Activated CD4-positive, alpha-beta memory T cell treated with anti-CD3 and anti-CD28 coated beads, Interleukin-2, amount 10 ng/mL, durations not matched to agents 7 days and 5 days (primary cell): Measurements from ENCODE around the gene SPTBN1. TPM values are rescaled to one million over a fixed set of nuclear protein-coding genes. Genes with fewer than 3 reads are reported as not detected.

Source experiments
- CTCF ChIA-PET: fragments of 350-600 bp; sonication (Branson Sonifier 250); formaldehyde crosslinking; loops from one replicate; lab custom pipeline; 2021; ENCODE audit warnings: antibody characterized with exemption, inconsistent platforms; lab: Charles Lee
- POLR2A ChIA-PET: fragments of 350-600 bp; sonication (Branson Sonifier 250); formaldehyde crosslinking; loops from one replicate; lab custom pipeline; 2021; ENCODE audit warnings: antibody characterized with exemption; lab: Charles Lee
- DNase-seq: peaks from one replicate; pipeline ENCODE4 v3.0.0-alpha.2; 2020
- H3K27ac Mint-ChIP-seq: one replicate; pipeline ENCODE4 v1.8.0; 2021; ENCODE audit warnings: mild to moderate bottlenecking, mixed read lengths
- H3K27me3 Mint-ChIP-seq: one replicate; pipeline ENCODE4 v1.8.0; 2021; ENCODE audit warnings: mixed read lengths
- H3K36me3 Mint-ChIP-seq: one replicate; pipeline ENCODE4 v1.8.0; 2021; ENCODE audit warnings: low read depth, mixed read lengths
- H3K4me1 Mint-ChIP-seq: one replicate; pipeline ENCODE4 v1.8.0; 2021; ENCODE audit warnings: mixed read lengths
- H3K4me3 Mint-ChIP-seq: one replicate; pipeline ENCODE4 v1.8.0; 2021; ENCODE audit warnings: mild to moderate bottlenecking, mixed read lengths
- H3K9me3 Mint-ChIP-seq: one replicate; pipeline ENCODE4 v1.8.0; 2021; ENCODE audit warnings: mixed read lengths
- total RNA-seq, 2 experiments: library from RNA; stranded (reverse); gene quantifications; one replicate each; pipeline ENCODE4 v1.2.3, GENCODE V29; 2021

SPTBN1 gene
- total RNA-seq, 2 experiments from 2014 or later = 112 TPM

DNA sequence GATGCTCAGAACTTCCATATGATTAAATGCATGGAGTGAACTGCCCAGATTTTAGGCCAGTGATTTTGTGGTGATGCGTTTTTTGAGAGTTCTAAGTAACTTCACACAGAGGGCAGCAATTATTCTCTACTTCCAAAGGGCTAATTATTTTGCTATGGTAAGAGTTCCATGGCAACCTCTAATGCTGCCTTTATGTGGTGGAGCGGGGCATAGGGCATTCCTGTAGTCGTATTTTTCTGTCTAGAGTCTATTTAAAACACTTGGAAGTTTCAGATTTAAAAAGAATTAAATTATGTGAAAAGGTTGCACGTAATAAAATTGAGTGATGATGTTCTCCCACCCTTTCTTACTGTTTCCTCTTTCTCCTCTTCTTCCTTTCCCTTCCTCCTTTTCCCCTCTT, 203.4 kb downstream of the SPTBN1 start:
- Mint-ChIP-seq H3K36me3 (peaks cover 93% of the 10 kb centered on the region), H3K9me3 (no peaks in the 10 kb centered on the region), H3K4me3 (no peak overlapping the region), H3K27me3 (no peaks in the 10 kb centered on the region), H3K27ac (no peak overlapping the region), H3K4me1 (peaks cover 21% of the 10 kb centered on the region)
- POLR2A ChIA-PET = interaction anchor here (1.0 to 1.9 kb wide), 2 partner anchors 21 to 101 kb away, joined by 4 to 5 read pairs; no protein-coding TSS in a partner anchor
- CTCF ChIA-PET = no interaction called here
- no peak for DNase-seq

DNA sequence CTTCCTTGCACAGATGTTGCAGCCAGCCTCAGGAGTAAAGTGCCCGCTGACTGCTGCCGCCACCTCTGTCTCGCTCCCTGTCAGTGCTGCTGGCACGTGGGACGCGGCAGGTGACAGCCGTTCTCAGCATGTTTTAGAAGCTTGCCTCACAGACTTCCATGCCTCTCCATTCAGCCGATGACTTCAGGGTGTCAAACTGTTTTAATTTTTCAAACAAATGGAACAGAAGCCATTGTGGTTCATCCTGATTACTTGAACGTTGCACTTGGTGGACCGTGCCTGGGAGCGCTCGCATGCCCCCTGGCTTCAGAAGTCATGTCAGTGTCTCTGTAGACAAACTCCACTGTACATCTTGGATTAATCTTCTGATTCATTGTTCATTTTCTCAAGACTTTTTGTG, 204.6 kb downstream of the SPTBN1 start:
- ChIA-PET CTCF (interaction anchor here (0.5 to 1.5 kb wide), 3 partner anchors 44 to 135 kb away, joined by 3 to 6 read pairs (median 4); no protein-coding TSS in a partner anchor), POLR2A (no interaction called here)
- Mint-ChIP-seq H3K27me3 (no peaks in the 10 kb centered on the region), H3K4me1 (peaks cover 30% of the 10 kb centered on the region), H3K27ac (no peak overlapping the region), H3K36me3 (peaks cover 92% of the 10 kb centered on the region), H3K9me3 (no peaks in the 10 kb centered on the region), H3K4me3 (no peak overlapping the region)
- no peak for DNase-seq

DNA sequence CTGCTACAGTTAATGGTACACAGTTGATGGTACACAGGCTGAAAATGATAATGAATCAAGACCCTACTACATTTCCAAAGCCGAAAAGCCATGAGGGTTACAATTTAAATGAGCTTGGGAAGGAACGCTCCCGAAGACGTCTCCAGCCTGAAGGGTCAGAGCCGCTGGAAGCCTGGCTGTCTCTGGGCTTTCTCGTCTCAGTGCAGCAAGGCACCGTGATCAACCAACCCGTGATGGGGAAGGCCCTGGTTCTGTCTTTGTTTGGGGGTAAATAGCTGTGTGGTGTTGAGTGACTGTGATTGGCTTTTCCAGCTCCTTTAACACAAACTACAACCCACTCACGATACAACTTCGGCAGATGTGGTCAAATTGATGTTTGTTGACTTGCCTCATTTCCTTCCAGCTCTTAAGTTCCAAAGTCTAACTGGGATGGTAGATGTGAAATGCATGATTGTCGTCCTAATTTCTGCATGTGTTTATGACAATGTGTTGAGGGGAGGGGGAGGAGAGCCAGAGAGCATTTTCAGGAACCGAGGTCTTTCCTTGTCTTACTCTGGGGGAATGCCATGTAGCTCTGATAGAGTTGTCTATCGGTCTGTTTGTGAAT, 207.4 kb downstream of the SPTBN1 start:
- DNase-seq = no peak
- ChIA-PET CTCF (interaction anchor here (0.7 to 3.6 kb wide), 6 partner anchors 9 to 139 kb away, joined by 3 to 26 read pairs (median 4); no protein-coding TSS in a partner anchor), POLR2A (interaction anchor here (0.7 to 1.5 kb wide), 2 partner anchors 10 to 105 kb away, joined by 3 to 4 read pairs; no protein-coding TSS in a partner anchor)
- Mint-ChIP-seq H3K27ac (no peak overlapping the region), H3K27me3 (no peaks in the 10 kb centered on the region), H3K36me3 (peaks cover 93% of the 10 kb centered on the region), H3K4me1 (peaks cover 22% of the 10 kb centered on the region), H3K4me3 (no peak overlapping the region), H3K9me3 (no peaks in the 10 kb centered on the region)

DNA sequence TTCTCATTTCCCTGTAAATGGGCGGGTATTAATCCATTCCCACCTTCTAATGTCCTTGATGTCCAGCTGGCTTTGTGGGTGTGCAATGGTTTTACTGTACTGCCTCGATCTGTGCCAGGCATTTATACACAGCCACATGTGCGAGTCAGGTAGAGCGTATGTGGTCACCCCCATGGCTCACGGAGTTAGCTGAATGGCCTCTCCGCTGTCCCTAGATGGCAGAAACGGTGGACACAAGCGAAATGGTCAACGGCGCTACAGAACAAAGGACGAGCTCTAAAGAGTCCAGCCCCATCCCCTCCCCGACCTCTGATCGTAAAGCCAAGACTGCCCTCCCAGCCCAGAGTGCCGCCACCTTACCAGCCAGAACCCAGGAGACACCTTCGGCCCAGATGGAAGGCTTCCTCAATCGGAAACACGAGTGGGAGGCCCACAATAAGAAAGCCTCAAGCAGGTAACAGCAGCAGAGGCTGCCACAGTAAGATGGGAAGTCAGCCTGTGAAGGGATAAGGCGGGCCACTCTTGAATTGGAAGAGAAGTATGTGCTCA, 208.2 kb downstream of the SPTBN1 start:
- Mint-ChIP-seq H3K36me3 (peaks cover 88% of the 10 kb centered on the region), H3K27ac (no peak overlapping the region), H3K27me3 (no peaks in the 10 kb centered on the region), H3K4me3 (no peak overlapping the region), H3K4me1 (peaks cover 18% of the 10 kb centered on the region), H3K9me3 (no peaks in the 10 kb centered on the region)
- ChIA-PET POLR2A (interaction anchor here (1.5 kb wide), 1 partner anchor 106 kb away, joined by 3 read pairs; no protein-coding TSS in a partner anchor), CTCF (interaction anchor here (1.0 to 3.6 kb wide), 17 partner anchors 8 to 174 kb away, joined by 3 to 78 read pairs (median 14); no protein-coding TSS in a partner anchor)
- no peak for DNase-seq

DNA sequence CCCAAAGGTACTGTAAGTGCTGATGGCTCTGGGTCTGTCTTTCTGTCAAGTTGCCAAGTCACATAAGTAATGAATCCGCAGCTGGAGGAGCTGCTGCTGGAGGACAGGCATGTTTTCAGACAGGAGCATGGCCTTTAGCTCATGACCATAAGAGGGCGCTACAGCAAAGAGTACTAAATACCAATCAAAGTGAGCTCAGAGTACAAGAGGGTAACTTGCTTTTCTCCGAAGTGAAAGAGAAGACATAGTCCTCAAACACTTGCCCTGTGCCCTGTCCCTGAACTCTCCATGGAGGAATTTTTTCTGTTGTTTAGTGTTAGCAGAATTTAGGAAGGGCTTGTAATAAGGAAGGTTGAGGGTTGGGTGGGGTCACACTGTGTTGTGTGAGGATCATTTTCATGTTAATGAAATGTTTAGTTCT, 209.3 kb downstream of the SPTBN1 start:
- H3K36me3 Mint-ChIP-seq = peaks cover 80% of the 10 kb centered on the region
- H3K4me3 Mint-ChIP-seq = no peak overlapping the region
- peaks cover 18% of the 10 kb centered on the region for H3K4me1 Mint-ChIP-seq
- ChIA-PET POLR2A (interaction anchor here (0.9 to 1.6 kb wide), 4 partner anchors 13 to 55 kb away, joined by 3 to 6 read pairs (median 4); no protein-coding TSS in a partner anchor), CTCF (interaction anchor here (0.5 to 3.6 kb wide), 39 partner anchors 9 to 557 kb away, joined by 3 to 78 read pairs (median 5); partner anchors contain the start of gene EML6)
- no peaks in the 10 kb centered on the region for H3K9me3 Mint-ChIP-seq
- DNase-seq = peak; percentile 47
- H3K27ac Mint-ChIP-seq = no peak overlapping the region
- H3K27me3 Mint-ChIP-seq = no peaks in the 10 kb centered on the region

DNA sequence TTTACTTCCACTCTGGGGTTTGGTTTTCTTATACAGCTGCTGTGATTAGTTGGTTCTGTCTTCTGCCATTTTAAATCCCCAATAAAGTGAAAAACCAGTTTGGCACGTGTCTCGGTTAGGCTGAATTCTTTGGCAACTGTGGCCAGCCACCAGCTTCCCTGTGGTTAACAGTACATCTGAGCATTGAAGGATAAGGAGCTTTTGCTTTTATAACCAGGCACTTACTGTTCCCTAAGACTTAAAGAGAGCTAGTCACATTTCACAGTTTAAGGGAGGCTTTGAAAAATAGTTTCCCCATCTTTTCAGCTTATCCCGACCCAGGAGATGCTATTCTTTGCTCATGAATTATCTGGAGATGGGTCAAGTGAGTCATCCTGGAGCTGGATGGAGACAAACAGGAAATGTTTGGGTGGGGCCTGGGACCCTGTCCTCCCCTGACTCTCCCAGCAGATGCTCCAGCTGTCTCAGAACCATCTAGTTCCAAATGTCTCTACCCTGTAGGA, 210.1 kb downstream of the SPTBN1 start:
- H3K27ac Mint-ChIP-seq = no peak overlapping the region
- DNase-seq = no peak
- ChIA-PET POLR2A (interaction anchor here (0.8 to 1.6 kb wide), 5 partner anchors 10 to 38 kb away, joined by 3 to 5 read pairs (median 4); no protein-coding TSS in a partner anchor), CTCF (interaction anchor here (1.0 to 3.6 kb wide), 29 partner anchors 8 to 557 kb away, joined by 3 to 78 read pairs (median 7); partner anchors contain the start of gene EML6)
- H3K4me3 Mint-ChIP-seq = no peak overlapping the region
- peaks cover 80% of the 10 kb centered on the region for H3K36me3 Mint-ChIP-seq
- H3K4me1 Mint-ChIP-seq = peaks cover 18% of the 10 kb centered on the region
- no peaks in the 10 kb centered on the region for H3K27me3 Mint-ChIP-seq
- H3K9me3 Mint-ChIP-seq = no peaks in the 10 kb centered on the region

DNA sequence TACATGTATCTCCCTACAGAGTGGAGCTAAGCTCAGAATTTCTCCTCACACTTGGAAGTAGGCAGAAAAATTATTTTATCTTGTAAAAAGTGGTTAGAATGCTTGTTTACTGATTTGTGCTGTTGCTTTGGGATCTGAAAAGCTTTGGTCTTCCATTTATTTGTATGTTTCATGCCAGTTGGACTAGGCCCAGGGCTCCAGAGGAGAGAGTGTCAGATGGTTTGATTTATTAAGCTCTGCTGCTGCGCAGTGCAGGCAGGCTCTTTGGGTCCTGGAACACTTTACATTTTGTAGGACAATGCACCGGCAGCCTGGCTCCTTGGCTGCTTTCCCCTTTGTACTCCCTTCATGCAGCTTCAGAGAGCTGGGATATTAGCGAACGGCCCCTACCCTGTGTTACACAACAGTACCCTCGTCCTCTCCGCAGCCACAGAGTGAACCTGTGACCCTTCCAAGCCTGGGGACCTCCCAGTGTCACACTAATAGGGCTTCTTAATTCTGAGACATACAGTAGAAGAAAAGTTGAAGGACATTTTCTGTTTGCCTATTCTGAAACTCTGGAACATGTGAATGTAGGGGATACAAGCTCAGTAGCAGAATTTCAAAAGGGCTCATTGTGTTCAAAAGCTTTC, 210.6 kb downstream of the SPTBN1 start:
- no peak overlapping the region for H3K4me3 Mint-ChIP-seq
- ChIA-PET CTCF (interaction anchor here (1.2 to 3.6 kb wide), 19 partner anchors 8 to 503 kb away, joined by 3 to 78 read pairs (median 11); no protein-coding TSS in a partner anchor), POLR2A (interaction anchor here (0.8 to 1.6 kb wide), 5 partner anchors 10 to 37 kb away, joined by 3 to 5 read pairs (median 4); no protein-coding TSS in a partner anchor)
- H3K36me3 Mint-ChIP-seq = peaks cover 77% of the 10 kb centered on the region
- H3K4me1 Mint-ChIP-seq = peaks cover 18% of the 10 kb centered on the region
- H3K27ac Mint-ChIP-seq = no peak overlapping the region
- H3K9me3 Mint-ChIP-seq = no peaks in the 10 kb centered on the region
- no peak for DNase-seq
- H3K27me3 Mint-ChIP-seq = no peaks in the 10 kb centered on the region

DNA sequence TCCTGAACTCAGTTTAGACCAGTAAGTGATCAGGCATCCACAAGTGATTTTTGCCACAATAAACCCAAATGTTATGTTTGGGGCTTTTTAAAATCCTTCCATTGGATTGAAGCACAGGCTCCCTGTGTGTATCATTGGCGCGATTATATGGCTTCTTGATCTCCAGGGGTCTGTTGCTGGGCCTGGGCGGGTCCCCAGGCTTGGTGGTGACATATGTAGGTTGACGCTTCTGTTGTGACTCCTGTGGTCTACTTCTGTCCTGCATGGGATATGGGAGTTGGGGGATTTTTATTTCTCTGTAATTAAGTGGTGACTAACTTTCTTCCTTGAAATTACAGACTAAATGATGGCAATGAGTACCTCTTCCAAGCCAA, 211.1 kb downstream of the SPTBN1 start:
- CTCF ChIA-PET = interaction anchor here (1.2 to 3.6 kb wide), 6 partner anchors 9 to 144 kb away, joined by 5 to 78 read pairs (median 30); no protein-coding TSS in a partner anchor
- peaks cover 73% of the 10 kb centered on the region for H3K36me3 Mint-ChIP-seq
- peaks cover 18% of the 10 kb centered on the region for H3K4me1 Mint-ChIP-seq
- DNase-seq = no peak
- H3K27ac Mint-ChIP-seq = no peak overlapping the region
- no peaks in the 10 kb centered on the region for H3K27me3 Mint-ChIP-seq
- no peak overlapping the region for H3K4me3 Mint-ChIP-seq
- POLR2A ChIA-PET = interaction anchor here (0.8 kb wide), 1 partner anchor 37 kb away, joined by 3 read pairs; no protein-coding TSS in a partner anchor
- no peaks in the 10 kb centered on the region for H3K9me3 Mint-ChIP-seq

DNA sequence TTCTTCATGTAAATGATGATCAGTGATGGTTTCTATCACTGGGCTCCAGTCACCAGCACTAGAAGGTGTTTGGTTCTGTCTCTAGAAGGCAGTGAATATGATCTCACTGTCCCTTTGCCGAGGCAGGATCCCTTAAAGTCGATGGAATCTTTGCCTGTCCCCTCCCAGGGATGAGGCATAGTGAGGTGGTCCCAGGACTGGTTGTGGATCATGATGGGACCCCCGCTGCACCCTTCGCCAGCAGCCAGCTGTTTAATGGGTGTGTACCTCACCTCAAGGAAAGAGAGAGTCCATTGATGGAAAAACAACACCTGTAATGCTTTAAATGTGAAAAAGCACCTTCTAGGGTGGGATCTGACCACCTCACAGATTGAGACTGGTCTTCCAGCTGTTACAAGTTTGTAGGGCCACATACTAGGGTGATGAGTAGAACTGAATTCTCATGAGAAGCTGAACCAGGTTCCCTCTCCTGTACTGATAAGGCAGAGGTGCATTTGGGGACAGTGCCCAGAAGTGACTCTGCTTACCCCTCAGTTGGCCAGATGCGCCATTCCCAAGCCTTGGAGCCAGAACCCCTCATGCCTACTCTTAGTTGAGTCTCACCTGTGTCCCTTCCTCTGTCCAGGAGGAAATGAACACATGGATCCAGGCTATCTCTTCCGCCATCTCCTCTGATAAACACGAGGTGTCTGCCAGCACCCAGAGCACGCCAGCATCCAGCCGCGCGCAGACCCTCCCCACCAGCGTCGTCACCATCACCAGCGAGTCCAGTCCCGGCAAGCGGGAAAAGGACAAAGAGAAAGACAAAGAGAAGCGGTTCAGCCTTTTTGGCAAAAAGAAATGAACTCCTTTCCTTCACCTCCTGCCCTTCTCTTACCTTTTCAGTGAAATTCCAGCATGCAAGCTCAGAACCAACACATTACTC, 211.9 kb downstream of the SPTBN1 start:
- Mint-ChIP-seq H3K27me3 (peaks cover 3% of the 10 kb centered on the region), H3K36me3 (peaks cover 66% of the 10 kb centered on the region), H3K4me3 (no peak overlapping the region), H3K9me3 (no peaks in the 10 kb centered on the region), H3K27ac (no peak overlapping the region), H3K4me1 (peaks cover 23% of the 10 kb centered on the region)
- ChIA-PET POLR2A (no interaction called here), CTCF (no interaction called here)
- no peak for DNase-seq

DNA sequence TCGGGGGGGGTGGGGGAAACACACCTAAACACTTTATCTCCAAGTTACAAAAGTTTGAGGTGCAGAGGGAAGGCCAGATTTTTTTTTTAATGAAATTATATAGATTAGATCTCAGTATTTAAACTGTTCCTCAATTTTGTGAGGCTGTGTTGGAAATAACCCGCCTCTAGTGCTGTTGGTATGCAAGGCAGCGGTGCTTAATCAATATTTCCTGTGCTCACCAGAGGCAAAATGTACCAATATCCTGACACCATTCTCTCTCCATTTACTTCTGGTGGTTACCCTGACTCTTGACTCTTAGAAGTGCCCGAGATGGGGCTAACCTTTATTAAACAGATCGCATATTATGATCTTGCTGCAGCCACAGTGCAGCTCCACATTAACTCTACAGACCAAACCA, 212.6 kb downstream of the SPTBN1 start:
- no peak for DNase-seq
- Mint-ChIP-seq H3K4me3 (no peak overlapping the region), H3K36me3 (peaks cover 61% of the 10 kb centered on the region), H3K9me3 (no peaks in the 10 kb centered on the region), H3K4me1 (peaks cover 31% of the 10 kb centered on the region), H3K27ac (no peak overlapping the region), H3K27me3 (peaks cover 7% of the 10 kb centered on the region)
- ChIA-PET POLR2A (no interaction called here), CTCF (no interaction called here)

DNA sequence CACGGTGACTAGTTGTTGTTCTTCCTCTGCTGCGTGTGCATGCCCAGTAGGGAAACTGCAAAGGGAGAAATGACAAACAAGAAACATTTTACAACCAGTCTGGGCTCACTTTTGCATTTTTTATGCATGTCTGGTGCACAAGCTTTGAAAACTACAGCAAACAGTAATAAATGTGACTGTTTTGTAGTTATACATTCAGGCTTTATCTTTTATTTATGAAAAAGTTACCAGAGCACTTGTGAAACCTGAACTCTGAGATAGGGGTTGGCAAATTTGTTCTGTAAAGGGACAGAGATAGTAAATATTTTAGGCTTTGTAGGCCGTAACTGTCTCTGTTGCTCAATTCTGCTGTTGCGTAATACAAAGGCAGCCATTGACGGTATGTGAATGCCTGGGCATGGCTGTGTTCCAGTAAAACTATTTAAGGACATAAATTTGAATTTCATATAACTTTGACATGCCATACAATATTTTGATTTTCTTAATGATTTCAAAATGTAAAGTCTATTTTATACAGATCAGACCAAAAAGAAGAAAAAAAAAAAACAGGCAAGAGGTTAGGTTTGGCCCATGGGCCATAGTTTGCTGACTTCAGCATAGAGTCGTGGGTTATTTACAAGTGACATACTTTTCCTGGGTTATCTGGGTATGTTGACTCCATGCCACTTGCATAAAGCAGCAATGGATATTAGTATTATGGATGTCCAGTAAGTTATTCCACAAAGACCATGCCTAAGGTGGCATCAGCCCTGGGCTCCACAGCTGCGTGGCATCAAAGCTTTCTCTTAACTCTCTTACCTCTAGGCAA, 213.8 kb downstream of the SPTBN1 start:
- peaks cover 49% of the 10 kb centered on the region for H3K36me3 Mint-ChIP-seq
- DNase-seq = no peak
- no peak overlapping the region for H3K27ac Mint-ChIP-seq
- H3K9me3 Mint-ChIP-seq = no peaks in the 10 kb centered on the region
- H3K27me3 Mint-ChIP-seq = peaks cover 14% of the 10 kb centered on the region
- H3K4me3 Mint-ChIP-seq = no peak overlapping the region
- POLR2A ChIA-PET = no interaction called here
- CTCF ChIA-PET = no interaction called here
- H3K4me1 Mint-ChIP-seq = peaks cover 37% of the 10 kb centered on the region
